ENCODE measurements around the gene SET. TPM values are rescaled to one million over a fixed set of nuclear protein-coding genes. Genes with fewer than 3 reads are reported as not detected.

The SET gene
- total and polyA plus RNA-seq, 2 of the 8 experiments (the other 6 are each of a cell fraction or from before 2014, with no cell fraction given) = 466 to 1,345 TPM

GRCh38 chr9:128702445-128702948 is 13.5 kb downstream of the SET start, which contains the start of gene PKN3 (continued):
- TF ChIP-seq CHD1 (IDR thresholded peaks at IDR 0.05; ENCODE audit: low read depth, low read length) (no peak), TAF7 (optimal IDR thresholded peaks at IDR 0.05; ENCODE audit: borderline replicate concordance, low read depth, low read length) (no peak), ZNF274 (IDR thresholded peaks at IDR 0.05; ENCODE audit: borderline replicate concordance, extremely low read depth, low read length) (no peak), SAP30 (IDR thresholded peaks at IDR 0.05; ENCODE audit: insufficient read depth, insufficient replicate concordance, low read length) (no peak), CHD7 (IDR thresholded peaks at IDR 0.05; ENCODE audit: insufficient replicate concordance, low read length) (no peak), JUN (IDR thresholded peaks at IDR 0.05; ENCODE audit: low read depth, low read length) (peak; percentile 11; the same call in 1 of the 2 replicates), SP4 (IDR thresholded peaks at IDR 0.05; ENCODE audit: low read length) (0 out of 2 replicates have a peak, but pooled peaks have one; percentile 20), CTCF (IDR thresholded peaks at IDR 0.05; ENCODE audit: control extremely low read depth in 1 of 3, insufficient read depth in 1 of 3, low read depth in 1 of 3, low read length in 3 of 3) (peak; percentile 72 to 87 (median 86)), POLR2AphosphoS5 (IDR thresholded peaks at IDR 0.05; ENCODE audit: low read depth, low read length) (no peak)

Measured in H1 (cell line).